SK-N-SH treated with all-trans-retinoic acid at 6 μM for 48 hours (cell line): Measurements from ENCODE around the gene ACYP1.

Experiments
- ATAC-seq: fragments of 200-7000 bp; cut with Tn5 transposase; 3 replicates; pipeline ENCODE4 v1.9.1; 2020; ENCODE audit warnings: mild to moderate bottlenecking, moderate library complexity
- ARNTL ChIP-seq: fragments of 450-650 bp; formaldehyde crosslinking; IDR thresholded peaks from 2 replicates; pipeline ENCODE4 v1.5.0; 2020; ENCODE audit warnings: low read depth, mild to moderate bottlenecking, moderate library complexity, borderline replicate concordance
- BACH2 ChIP-seq: fragments of 250-450 bp; sonication (Bioruptor Pico); IDR thresholded peaks from 2 replicates; pipeline ENCODE4 v1.9.0; 2021; ENCODE audit warnings: mild to moderate bottlenecking, borderline replicate concordance
- CREB5 ChIP-seq: fragments of 250-450 bp; sonication (Bioruptor Pico); IDR thresholded peaks from 2 replicates; pipeline ENCODE4 v1.5.1; 2020; ENCODE audit warnings: low read depth, mild to moderate bottlenecking, moderate library complexity
- CSDC2 ChIP-seq: fragments of 250-450 bp; sonication (Bioruptor Pico); IDR thresholded peaks from 2 replicates; pipeline ENCODE4 v1.5.0; 2020; ENCODE audit warnings: mild to moderate bottlenecking, moderate library complexity
- CSRNP3 ChIP-seq: fragments of 250-450 bp; sonication (Bioruptor Pico); IDR thresholded peaks from 2 replicates; pipeline ENCODE4 v1.5.1; 2021; ENCODE audit warnings: mild to moderate bottlenecking, moderate library complexity
- ESRRG ChIP-seq: fragments of 250-450 bp; sonication (Bioruptor Pico); IDR thresholded peaks from 2 replicates; pipeline ENCODE4 v1.6.1; 2021; ENCODE audit warnings: mild to moderate bottlenecking
- GLIS3 ChIP-seq: fragments of 250-450 bp; sonication (Bioruptor Pico); IDR thresholded peaks from 2 replicates; pipeline ENCODE4 v1.5.0; 2020; ENCODE audit warnings: mild to moderate bottlenecking, moderate library complexity
- ISL1 ChIP-seq: fragments of 250-450 bp; sonication (Bioruptor Pico); IDR thresholded peaks from 2 replicates; pipeline ENCODE4 v2.1.2; 2022; ENCODE audit warnings: mild to moderate bottlenecking, moderate library complexity
- OSR1 ChIP-seq: fragments of 250-450 bp; sonication (Bioruptor Pico); IDR thresholded peaks from 2 replicates; pipeline ENCODE4 v1.8.0; 2022; ENCODE audit warnings: moderate library complexity, mild to moderate bottlenecking, inconsistent platforms
- PATZ1 ChIP-seq: fragments of 250-450 bp; sonication (Bioruptor Pico); IDR thresholded peaks from 2 replicates; pipeline ENCODE4 v1.8.0; 2020; ENCODE audit warnings: mild to moderate bottlenecking, moderate library complexity, borderline replicate concordance
- PPARA ChIP-seq: fragments of 250-450 bp; sonication (Bioruptor Pico); IDR thresholded peaks from 2 replicates; pipeline ENCODE4 v1.5.0; 2020; ENCODE audit warnings: mild to moderate bottlenecking, borderline replicate concordance
- RARB ChIP-seq: fragments of 250-450 bp; sonication (Bioruptor Pico); IDR thresholded peaks from 2 replicates; pipeline ENCODE4 v1.8.0; 2021; ENCODE audit warnings: mild to moderate bottlenecking, moderate library complexity
- SNAI2 ChIP-seq: fragments of 250-450 bp; sonication (Bioruptor Pico); IDR thresholded peaks from 2 replicates; pipeline ENCODE4 v1.5.0; 2020; ENCODE audit warnings: mild to moderate bottlenecking, moderate library complexity
- TCF4 ChIP-seq: fragments of 250-450 bp; sonication (Bioruptor Pico); IDR thresholded peaks from 2 replicates; pipeline ENCODE4 v1.8.0; 2021; ENCODE audit warnings: mild to moderate bottlenecking, moderate library complexity, borderline replicate concordance
- TOX ChIP-seq: fragments of 250-450 bp; sonication (Bioruptor Pico); IDR thresholded peaks from 2 replicates; pipeline ENCODE4 v1.8.0; 2021; ENCODE audit warnings: mild to moderate bottlenecking, moderate library complexity, borderline replicate concordance
- ZC3H10 ChIP-seq: fragments of 250-450 bp; sonication (Bioruptor Pico); IDR thresholded peaks from 2 replicates; pipeline ENCODE4 v1.5.1; 2021; ENCODE audit warnings: mild to moderate bottlenecking, moderate library complexity
- ZNF565 ChIP-seq: fragments of 450-650 bp; formaldehyde crosslinking; conservative IDR thresholded peaks from 2 replicates; pipeline ENCODE4 v1.5.0; 2020; ENCODE audit warnings: low read depth, mild to moderate bottlenecking, moderate library complexity
- ZNF70 ChIP-seq: fragments of 450-650 bp; formaldehyde crosslinking; IDR thresholded peaks from 2 replicates; pipeline ENCODE4 v1.5.0; 2020; ENCODE audit warnings: mild to moderate bottlenecking, moderate library complexity
- ZNF8 ChIP-seq: fragments of 450-650 bp; formaldehyde crosslinking; IDR thresholded peaks from 2 replicates; pipeline ENCODE4 v1.5.0; 2020; ENCODE audit warnings: mild to moderate bottlenecking, moderate library complexity
- TF ChIP-seq, protein P1 (sequence below): fragments of 250-450 bp; sonication (Bioruptor Pico); IDR thresholded peaks from 2 replicates; pipeline ENCODE4 v1.8.0; 2021; ENCODE audit warnings: low read depth, mild to moderate bottlenecking, moderate library complexity, borderline replicate concordance

ACYP1 gene

GRCh38 chr14:75101491-75101890 is 37.7 kb upstream of the ACYP1 start (continued):
- TF ChIP-seq ZNF70 (no peak), PATZ1 (no peak), CSDC2 (CRISPR knock-in tag) (no peak), ESRRG (CRISPR knock-in tag) (no peak)

- TF ChIP-seq, protein P1, sequence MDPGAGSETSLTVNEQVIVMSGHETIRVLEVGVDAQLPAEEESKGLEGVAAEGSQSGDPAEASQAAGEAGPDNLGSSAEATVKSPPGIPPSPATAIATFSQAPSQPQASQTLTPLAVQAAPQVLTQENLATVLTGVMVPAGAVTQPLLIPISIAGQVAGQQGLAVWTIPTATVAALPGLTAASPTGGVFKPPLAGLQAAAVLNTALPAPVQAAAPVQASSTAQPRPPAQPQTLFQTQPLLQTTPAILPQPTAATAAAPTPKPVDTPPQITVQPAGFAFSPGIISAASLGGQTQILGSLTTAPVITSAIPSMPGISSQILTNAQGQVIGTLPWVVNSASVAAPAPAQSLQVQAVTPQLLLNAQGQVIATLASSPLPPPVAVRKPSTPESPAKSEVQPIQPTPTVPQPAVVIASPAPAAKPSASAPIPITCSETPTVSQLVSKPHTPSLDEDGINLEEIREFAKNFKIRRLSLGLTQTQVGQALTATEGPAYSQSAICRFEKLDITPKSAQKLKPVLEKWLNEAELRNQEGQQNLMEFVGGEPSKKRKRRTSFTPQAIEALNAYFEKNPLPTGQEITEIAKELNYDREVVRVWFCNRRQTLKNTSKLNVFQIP (CRISPR knock-in tag): no peak
- TF ChIP-seq ZNF565: no peak
- TF ChIP-seq GLIS3 (CRISPR knock-in tag): no peak
- TF ChIP-seq TOX (CRISPR knock-in tag): no peak
- no peak for TF ChIP-seq CSDC2 (CRISPR knock-in tag)
- ATAC-seq: no peak
Observed at GRCh38 chr14:75098682-75099081, 34.9 kb upstream of the ACYP1 start.

- ATAC-seq: no peak
- TF ChIP-seq GLIS3 (CRISPR knock-in tag) (no peak), BACH2 (no peak), ZNF8 (no peak), CSDC2 (CRISPR knock-in tag) (no peak), ZNF565 (no peak), ZC3H10 (CRISPR knock-in tag) (no peak), RARB (CRISPR knock-in tag) (no peak), PATZ1 (no peak), CREB5 (CRISPR knock-in tag) (no peak), SNAI2 (CRISPR knock-in tag) (no peak), PPARA (no peak), TOX (CRISPR knock-in tag) (no peak), ARNTL (CRISPR knock-in tag) (no peak), TCF4 (no peak), OSR1 (CRISPR knock-in tag) (no peak), ZNF70 (no peak), CSRNP3 (CRISPR knock-in tag) (no peak), ESRRG (CRISPR knock-in tag) (no peak)
- TF ChIP-seq, protein P1 (CRISPR knock-in tag): no peak
Observed at GRCh38 chr14:75098212-75098611, 34.4 kb upstream of the ACYP1 start.

GRCh38 chr14:75096959-75097358 is 33.1 kb upstream of the ACYP1 start:
- TF ChIP-seq PATZ1: no peak
- TF ChIP-seq ISL1 (CRISPR knock-in tag): no peak
- no peak for TF ChIP-seq BACH2
- no peak for ATAC-seq
